Middle frontal gyrus (tissue), 1 donor: ENCODE measurements around the gene SLX4IP.
A peak's percentile ranks its signal among the peaks of the same experiment; 100 is the strongest.

Source experiments
- DNase-seq: peaks from one replicate; pipeline ENCODE4 v3.0.0-alpha.2; 2015; ENCODE audit warnings: low spot score; ENCODE audit errors: extremely low spot score

Gene SLX4IP

GRCh38 chr20:10549511-10549910, 114.4 kb downstream of the SLX4IP start:
- no peak for DNase-seq

GRCh38 chr20:10550204-10551118, 115.4 kb downstream of the SLX4IP start:
- no peak for DNase-seq

GRCh38 chr20:10551732-10552724, 116.9 kb downstream of the SLX4IP start:
- DNase-seq = no peak

- peak; percentile 16 for DNase-seq
These were observed 118.3 kb downstream of the SLX4IP start for GRCh38 chr20:10553326-10553984.

GRCh38 chr20:10554285-10554684, 119.2 kb downstream of the SLX4IP start:
- no peak for DNase-seq

GRCh38 chr20:10555393-10555792, 120.3 kb downstream of the SLX4IP start:
- no peak for DNase-seq

- DNase-seq = no peak
These were observed 120.8 kb downstream of the SLX4IP start for GRCh38 chr20:10555865-10556308.

- no peak for DNase-seq
These were observed 121.5 kb downstream of the SLX4IP start for GRCh38 chr20:10556519-10557083.

- no peak for DNase-seq
These were observed 122.6 kb downstream of the SLX4IP start for GRCh38 chr20:10557685-10558084.

GRCh38 chr20:10558635-10559187, 123.6 kb downstream of the SLX4IP start:
- DNase-seq = no peak

GRCh38 chr20:10559266-10559665, 124.2 kb downstream of the SLX4IP start:
- DNase-seq = no peak

GRCh38 chr20:10560686-10561085, 125.6 kb downstream of the SLX4IP start:
- no peak for DNase-seq

GRCh38 chr20:10561302-10561701, 126.2 kb downstream of the SLX4IP start:
- DNase-seq = no peak

- no peak for DNase-seq
These were observed 127.8 kb downstream of the SLX4IP start for GRCh38 chr20:10562899-10563298.

- DNase-seq = no peak
These were observed 128.9 kb downstream of the SLX4IP start for GRCh38 chr20:10563935-10564492.

- no peak for DNase-seq
These were observed 130.3 kb downstream of the SLX4IP start for GRCh38 chr20:10565191-10565921.

GRCh38 chr20:10565922-10566897, 131.1 kb downstream of the SLX4IP start:
- no peak for DNase-seq

GRCh38 chr20:10568032-10568431, 132.9 kb downstream of the SLX4IP start:
- DNase-seq = no peak
